HepG2 (cell line): ENCODE results near the gene FBXO7. TPM values are rescaled to one million over a fixed set of nuclear protein-coding genes. Genes with fewer than 3 reads are reported as not detected.

Experiments used
- ATRX ChIP-seq: sonication (generic); formaldehyde crosslinking; IDR thresholded peaks from 2 replicates; pipeline ENCODE4 v1.4.0; 2020; ENCODE audit warnings: missing genetic modification reagents, borderline replicate concordance
- BRCA1 ChIP-seq: sonication (generic); formaldehyde crosslinking; IDR thresholded peaks from 2 replicates; pipeline ENCODE4 v1.4.0; 2020; ENCODE audit warnings: missing genetic modification reagents
- FOXO1 ChIP-seq: sonication (generic); formaldehyde crosslinking; IDR thresholded peaks from 2 replicates; pipeline ENCODE4 v1.4.0; 2020; ENCODE audit warnings: missing genetic modification reagents
- HMG20B ChIP-seq: conservative IDR thresholded peaks from 2 replicates; pipeline ENCODE4 v1.6.1; 2016; ENCODE audit warnings: missing genetic modification reagents, missing compliant biosample characterization
- HNF1A ChIP-seq, 2 experiments: sonication (generic) in 1 of 2; formaldehyde crosslinking in 1 of 2; IDR thresholded peaks; 2 replicates each; pipeline versions ENCODE4 v1.4.0 to v1.6.1; 2016 to 2020; ENCODE audit warnings: borderline replicate concordance in 1 of 2, low read depth in 1 of 2, mild to moderate bottlenecking in 1 of 2, missing genetic modification reagents in 1 of 2
- LBX2 ChIP-seq: sonication (generic); formaldehyde crosslinking; IDR thresholded peaks from 2 replicates; pipeline ENCODE4 v1.5.0; 2020; ENCODE audit warnings: missing genetic modification reagents, mild to moderate bottlenecking, borderline replicate concordance
- POGZ ChIP-seq: sonication (generic); formaldehyde crosslinking; IDR thresholded peaks from 2 replicates; pipeline ENCODE4 v1.4.0; 2020; ENCODE audit warnings: mild to moderate bottlenecking, missing genetic modification reagents
- SATB2 ChIP-seq: sonication (generic); formaldehyde crosslinking; IDR thresholded peaks from 2 replicates; pipeline ENCODE4 v1.5.0; 2020; ENCODE audit warnings: missing genetic modification reagents
- SP5 ChIP-seq: IDR thresholded peaks from 2 replicates; pipeline ENCODE4 v1.6.1; 2016; ENCODE audit warnings: low read depth, borderline replicate concordance
- SRF ChIP-seq: IDR thresholded peaks from 2 replicates; pipeline ENCODE4 v1.6.1; 2011; ENCODE audit warnings: mild to moderate bottlenecking, low read depth, low read length, moderate library complexity
- ZNF17 ChIP-seq: sonication (generic); formaldehyde crosslinking; IDR thresholded peaks from 2 replicates; pipeline ENCODE4 v1.5.0; 2020; ENCODE audit warnings: mild to moderate bottlenecking, missing genetic modification reagents
- ZNF282 ChIP-seq: fragments of 450-650 bp; IDR thresholded peaks from 2 replicates; pipeline ENCODE4 v1.6.1; 2018; ENCODE audit not compliant: partially characterized antibody
- ZNF550 ChIP-seq: sonication (generic); formaldehyde crosslinking; IDR thresholded peaks from 2 replicates; pipeline ENCODE4 v1.4.0; 2020; ENCODE audit warnings: mild to moderate bottlenecking, missing genetic modification reagents, borderline replicate concordance
- ZNF639 ChIP-seq: conservative IDR thresholded peaks from 2 replicates; pipeline ENCODE4 v1.6.1; 2018; ENCODE audit warnings: missing genetic modification reagents
- ZNF670 ChIP-seq: sonication (generic); formaldehyde crosslinking; IDR thresholded peaks from 2 replicates; pipeline ENCODE4 v1.8.0; 2022; ENCODE audit warnings: mild to moderate bottlenecking, missing genetic modification reagents, borderline replicate concordance
- ZNF678 ChIP-seq: sonication (generic); formaldehyde crosslinking; IDR thresholded peaks from 2 replicates; pipeline ENCODE4 v1.4.0; 2020; ENCODE audit warnings: mild to moderate bottlenecking, missing genetic modification reagents
- ZNF740 ChIP-seq: sonication (generic); formaldehyde crosslinking; IDR thresholded peaks from 2 replicates; pipeline ENCODE4 v1.4.0; 2020; ENCODE audit warnings: missing genetic modification reagents
- ZNF747 ChIP-seq: sonication (generic); formaldehyde crosslinking; IDR thresholded peaks from 2 replicates; pipeline ENCODE4 v1.8.1; 2023; ENCODE audit warnings: missing genetic modification reagents, mild to moderate bottlenecking, borderline replicate concordance
- ZNF749 ChIP-seq: sonication (generic); formaldehyde crosslinking; IDR thresholded peaks from 2 replicates; pipeline ENCODE4 v1.8.0; 2022; ENCODE audit warnings: mild to moderate bottlenecking, missing genetic modification reagents, moderate library complexity, borderline replicate concordance
- polyA plus RNA-seq, 8 experiments: library from polyadenylated mRNA; depleted of rRNA in 3 of 8; stranded (reverse) in 7 of 8; unstranded in 1 of 8; fragments of >200 nt; fragmentation: Illumina TruSeq in 4 of 8; extraction: Trizol in 4 of 8; gene quantifications; 2 replicates each; pipeline versions ENCODE4 v1.2.1 to v1.2.3, GENCODE V29; 2011 to 2016; ENCODE audit warnings: low read depth in 4 of 8, missing spikeins in 1 of 8, mixed read lengths in 1 of 8; ENCODE audit not compliant: insufficient read depth in 1 of 8
- total RNA-seq, 5 experiments: library from RNA; depleted of rRNA; stranded (reverse); fragments of >200 nt; fragmentation: Illumina TruSeq; extraction: Trizol; gene quantifications; 2 replicates each; pipeline ENCODE4 v1.2.3, GENCODE V29; 2016; ENCODE audit warnings: low read depth in 1 of 5
- TF ChIP-seq, protein P1 (sequence below): sonication (generic); formaldehyde crosslinking; IDR thresholded peaks from 2 replicates; pipeline ENCODE4 v1.5.0; 2020; ENCODE audit warnings: mild to moderate bottlenecking, missing genetic modification reagents

Gene FBXO7
- total and polyA plus RNA-seq, 2 of the 13 experiments (the other 11 are each of a cell fraction or from before 2014, with no cell fraction given), result 105 to 172 TPM

DNA sequence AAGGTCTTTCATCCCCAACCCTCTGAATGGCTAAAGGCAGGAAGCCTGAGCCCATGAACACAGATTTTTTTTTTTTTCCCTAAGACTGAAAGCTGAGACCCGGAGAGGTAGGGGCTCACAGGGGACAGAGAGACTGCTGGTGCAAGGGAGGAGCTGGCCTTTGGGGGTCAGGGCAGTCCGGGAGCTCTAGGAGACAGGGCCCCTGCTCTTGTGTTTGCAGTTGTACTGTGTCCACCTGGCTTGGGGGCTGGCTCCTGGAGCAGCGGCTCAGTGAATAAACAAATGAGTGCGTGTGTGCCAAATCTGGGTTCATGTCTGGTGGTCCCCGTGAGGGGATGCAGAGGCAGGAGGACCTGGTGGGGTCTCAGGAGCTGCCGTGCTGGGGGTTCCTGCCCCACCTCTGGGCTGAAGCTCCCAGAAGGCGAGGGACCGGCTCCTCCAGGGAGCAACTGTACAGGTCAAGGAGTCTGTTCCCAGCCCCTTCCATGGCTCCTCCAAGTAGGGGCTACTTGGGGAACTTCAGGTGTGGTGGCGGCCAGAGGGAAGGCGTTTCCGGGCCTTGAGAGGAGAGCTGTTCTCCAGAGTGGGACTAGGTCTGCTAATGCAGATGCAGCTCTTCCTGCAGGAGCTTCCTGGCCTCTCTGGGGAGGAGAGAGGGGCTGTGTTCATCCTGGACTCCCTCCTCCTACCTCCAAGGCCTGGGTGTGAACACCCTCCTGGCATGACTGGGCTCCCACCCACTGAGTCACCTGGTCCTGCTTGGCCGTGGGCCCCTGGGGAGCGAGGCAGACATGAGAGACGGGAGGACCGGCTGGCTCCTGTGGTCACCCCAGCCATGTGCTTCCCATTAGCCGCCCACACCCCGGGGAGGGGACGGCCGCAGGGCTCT lies 57.6 kb downstream of the FBXO7 start (continued):
- TF ChIP-seq HNF1A (IDR thresholded peaks at IDR 0.05; ENCODE audit: low read depth) (0 out of 2 replicates have a peak, but pooled peaks have one; percentile 23), HNF1A (CRISPR knock-in tag; IDR thresholded peaks at IDR 0.05; ENCODE audit: borderline replicate concordance) (peak; percentile 59; the same call in 1 of the 2 replicates), ZNF550 (CRISPR knock-in tag) (peak; percentile 80; the same call in 1 of the 2 replicates), LBX2 (CRISPR knock-in tag) (0 out of 2 replicates have a peak, but pooled peaks have one; percentile 63), FOXO1 (CRISPR knock-in tag) (peak; percentile 76), ZNF740 (CRISPR knock-in tag) (no peak), POGZ (CRISPR knock-in tag) (no peak; the same call in 1 of the 2 replicates), ZNF747 (peak; percentile 70), ATRX (no peak), SATB2 (CRISPR knock-in tag) (no peak), ZNF282 (no peak), HMG20B (CRISPR knock-in tag) (no peak; the same call in 1 of the 2 replicates), SRF (no peak), BRCA1 (no peak), ZNF639 (peak; percentile 75; the same call in 1 of the 2 replicates), ZNF17 (no peak), ZNF749 (CRISPR knock-in tag) (0 out of 2 replicates have a peak, but pooled peaks have one; percentile 44), ZNF678 (CRISPR knock-in tag) (0 out of 2 replicates have a peak, but pooled peaks have one; percentile 62), SP5 (CRISPR knock-in tag) (peak; percentile 83), ZNF670 (CRISPR knock-in tag) (peak; percentile 55; the same call in 1 of the 2 replicates)
- TF ChIP-seq, protein P1, sequence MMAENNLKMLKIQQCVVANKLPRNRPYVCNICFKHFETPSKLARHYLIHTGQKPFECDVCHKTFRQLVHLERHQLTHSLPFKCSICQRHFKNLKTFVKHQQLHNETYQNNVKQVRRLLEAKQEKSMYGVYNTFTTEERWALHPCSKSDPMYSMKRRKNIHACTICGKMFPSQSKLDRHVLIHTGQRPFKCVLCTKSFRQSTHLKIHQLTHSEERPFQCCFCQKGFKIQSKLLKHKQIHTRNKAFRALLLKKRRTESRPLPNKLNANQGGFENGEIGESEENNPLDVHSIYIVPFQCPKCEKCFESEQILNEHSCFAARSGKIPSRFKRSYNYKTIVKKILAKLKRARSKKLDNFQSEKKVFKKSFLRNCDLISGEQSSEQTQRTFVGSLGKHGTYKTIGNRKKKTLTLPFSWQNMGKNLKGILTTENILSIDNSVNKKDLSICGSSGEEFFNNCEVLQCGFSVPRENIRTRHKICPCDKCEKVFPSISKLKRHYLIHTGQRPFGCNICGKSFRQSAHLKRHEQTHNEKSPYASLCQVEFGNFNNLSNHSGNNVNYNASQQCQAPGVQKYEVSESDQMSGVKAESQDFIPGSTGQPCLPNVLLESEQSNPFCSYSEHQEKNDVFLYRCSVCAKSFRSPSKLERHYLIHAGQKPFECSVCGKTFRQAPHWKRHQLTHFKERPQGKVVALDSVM (CRISPR knock-in tag), result 0 out of 2 replicates have a peak, but pooled peaks have one; percentile 5
